ENCODE results near the gene SMG6.

DNA sequence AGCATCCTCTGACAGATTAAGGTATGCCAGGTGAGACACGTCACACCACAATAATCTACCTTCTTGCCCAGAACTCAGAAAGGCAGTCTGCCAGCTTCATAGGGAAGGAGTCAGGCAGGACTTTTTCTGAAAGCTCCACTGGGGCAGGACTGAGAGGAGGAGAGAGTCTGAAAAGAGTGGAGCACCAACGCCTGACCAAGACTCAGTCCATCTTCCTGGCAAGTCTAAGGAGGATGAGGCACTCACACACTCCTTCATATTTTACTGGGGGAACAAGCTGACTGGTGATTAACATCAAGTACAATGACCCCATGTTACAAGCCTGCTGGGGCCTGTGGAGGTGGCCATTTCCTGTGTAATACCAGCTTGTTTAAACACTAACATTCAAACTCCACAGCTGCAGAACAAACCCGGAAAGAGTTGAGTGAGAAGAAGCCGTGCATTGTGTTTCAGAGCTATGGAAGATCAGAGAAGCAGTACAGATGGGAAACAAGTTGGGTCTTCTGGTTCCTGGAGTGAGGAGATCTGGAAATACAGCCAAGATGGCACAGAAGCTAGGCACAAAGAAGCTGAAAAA lies 126.3 kb downstream of the SMG6 start:
- no peak for TF ChIP-seq EZH2phosphoT487 (IDR thresholded peaks at IDR 0.05; ENCODE audit: insufficient read depth, low read depth)
- TF ChIP-seq EZH2 (IDR thresholded peaks at IDR 0.05; ENCODE audit: insufficient read depth, poor library complexity, severe bottlenecking) = no peak
